Stomach (tissue), 4 donors: Measurements from ENCODE around the gene AFDN.

Experiments
- POLR2A ChIP-seq, 4 donors: fragments of 450-650 bp; IDR thresholded peaks; one replicate each; pipeline ENCODE4 v1.6.1; 2016; ENCODE audit warnings: antibody characterized with exemption in 4 of 4, control low read depth in 2 of 4, mild to moderate bottlenecking in 1 of 4, moderate library complexity in 1 of 4
- POLR2AphosphoS5 ChIP-seq, 3 donors: sonication (generic); formaldehyde crosslinking; IDR thresholded peaks; one replicate each; pipeline ENCODE4 v1.6.1; 2016; ENCODE audit warnings: antibody characterized with exemption in 3 of 3
- TF ChIP-seq, protein P1 (sequence below), 7 experiments: fragments of 450-650 bp in 4 of 7; fragments of 200-600 bp in 3 of 7; sonication (generic) in 3 of 7; IDR thresholded peaks; one replicate each; pipeline ENCODE4 v1.5.1; 2016 to 2019; ENCODE audit warnings: antibody characterized with exemption in 7 of 7, control low read depth in 2 of 7, mild to moderate bottlenecking in 1 of 7

DNA sequence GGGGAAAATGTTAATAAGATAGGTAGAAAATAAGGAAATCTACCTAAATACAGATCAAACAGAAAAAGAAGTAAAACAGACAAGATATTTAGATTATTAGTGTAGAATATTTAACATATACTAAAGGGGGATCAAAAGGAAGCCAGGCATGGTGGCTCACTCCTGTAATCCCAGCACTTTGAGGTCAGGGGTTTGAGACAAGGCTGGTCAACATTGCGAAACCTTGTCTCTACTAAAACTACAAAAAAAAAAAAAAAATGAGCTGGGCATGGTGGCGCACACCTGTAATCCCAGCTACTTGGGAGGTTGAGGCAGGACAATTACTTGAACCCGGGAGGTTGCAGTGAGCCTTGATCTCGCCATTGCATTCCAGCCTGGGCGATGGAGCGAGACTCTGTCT, 55.5 kb downstream of the AFDN start:
- TF ChIP-seq, protein P1, sequence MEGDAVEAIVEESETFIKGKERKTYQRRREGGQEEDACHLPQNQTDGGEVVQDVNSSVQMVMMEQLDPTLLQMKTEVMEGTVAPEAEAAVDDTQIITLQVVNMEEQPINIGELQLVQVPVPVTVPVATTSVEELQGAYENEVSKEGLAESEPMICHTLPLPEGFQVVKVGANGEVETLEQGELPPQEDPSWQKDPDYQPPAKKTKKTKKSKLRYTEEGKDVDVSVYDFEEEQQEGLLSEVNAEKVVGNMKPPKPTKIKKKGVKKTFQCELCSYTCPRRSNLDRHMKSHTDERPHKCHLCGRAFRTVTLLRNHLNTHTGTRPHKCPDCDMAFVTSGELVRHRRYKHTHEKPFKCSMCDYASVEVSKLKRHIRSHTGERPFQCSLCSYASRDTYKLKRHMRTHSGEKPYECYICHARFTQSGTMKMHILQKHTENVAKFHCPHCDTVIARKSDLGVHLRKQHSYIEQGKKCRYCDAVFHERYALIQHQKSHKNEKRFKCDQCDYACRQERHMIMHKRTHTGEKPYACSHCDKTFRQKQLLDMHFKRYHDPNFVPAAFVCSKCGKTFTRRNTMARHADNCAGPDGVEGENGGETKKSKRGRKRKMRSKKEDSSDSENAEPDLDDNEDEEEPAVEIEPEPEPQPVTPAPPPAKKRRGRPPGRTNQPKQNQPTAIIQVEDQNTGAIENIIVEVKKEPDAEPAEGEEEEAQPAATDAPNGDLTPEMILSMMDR (IDR thresholded peaks at IDR 0.05): no peak
- TF ChIP-seq POLR2A (IDR thresholded peaks at IDR 0.05): no peak
- no peak for TF ChIP-seq POLR2AphosphoS5 (IDR thresholded peaks at IDR 0.05)
